ENCODE measurements around the gene NLGN1.
"Not testable (repeated sequence)": the region's sequence is repeated elsewhere in the genome, so short reads cannot be mapped to it uniquely, and the experiment has no call there.

NLGN1 gene

DNA sequence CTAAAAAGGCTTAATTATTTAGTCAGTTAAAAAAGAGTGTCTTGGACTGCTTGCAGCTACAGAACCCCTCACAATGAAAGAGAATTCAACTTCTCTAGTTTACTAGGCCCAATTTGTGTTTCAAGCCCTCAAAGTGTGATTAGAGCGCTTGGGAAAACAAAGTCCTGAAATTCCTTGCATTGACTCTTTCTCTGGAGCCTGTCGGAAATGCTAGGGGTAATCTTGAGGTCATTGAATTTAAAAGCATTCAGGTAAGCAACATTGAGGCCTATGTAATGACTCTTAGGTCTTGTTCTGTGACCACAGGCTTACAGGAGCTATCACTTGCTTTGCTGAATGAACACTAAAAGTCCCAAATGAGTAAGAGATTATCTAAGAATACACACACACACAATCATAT lies 186.0 kb downstream of the NLGN1 start:
- ATAC-seq, result no peak
- H3K9me3 Mint-ChIP-seq, result no peaks in the 10 kb centered on the region
- peaks cover 21% of the 10 kb centered on the region for H3K27me3 Mint-ChIP-seq
- H3K4me3 Mint-ChIP-seq, result no peak overlapping the region
- H3K4me1 Mint-ChIP-seq, result peaks cover 4% of the 10 kb centered on the region
- H3K27ac Mint-ChIP-seq, result no peak overlapping the region
- no peaks in the 10 kb centered on the region for H3K36me3 Mint-ChIP-seq

DNA sequence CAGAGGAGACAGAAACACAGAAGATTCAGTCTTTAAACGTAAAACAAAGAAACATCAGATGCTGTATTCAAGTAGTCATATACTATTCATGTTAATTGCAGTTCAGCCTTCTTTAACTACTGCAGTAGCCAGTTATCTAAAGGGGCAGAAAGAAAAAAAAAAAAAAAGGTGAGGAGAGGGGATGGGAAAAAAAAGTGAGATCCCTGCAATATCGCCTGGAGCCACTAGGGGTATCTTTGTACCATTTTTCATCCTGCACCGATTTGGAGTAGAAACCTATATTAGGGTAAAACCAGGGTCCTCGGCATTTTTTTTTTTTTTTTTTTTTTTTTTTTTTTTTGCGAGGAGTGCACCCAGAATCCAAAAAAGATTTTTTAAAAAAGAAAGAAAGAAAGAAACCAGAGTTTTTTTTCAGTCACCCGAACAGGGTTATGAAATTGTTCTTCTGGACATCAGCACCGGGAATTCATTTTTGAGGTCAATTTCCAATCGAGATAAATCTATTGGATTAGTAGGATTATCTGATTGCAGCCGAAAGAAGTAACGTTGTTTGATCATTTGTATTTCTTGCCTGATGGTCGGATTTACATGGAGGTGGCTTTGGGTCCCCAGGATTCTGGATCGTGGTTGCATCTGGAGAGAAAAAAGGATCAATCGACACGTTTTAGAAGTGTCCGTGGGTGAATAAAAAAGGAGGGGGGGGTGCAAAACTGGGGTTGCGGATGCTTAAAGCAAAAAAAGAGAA lies 186.7 kb downstream of the NLGN1 start:
- H3K36me3 Mint-ChIP-seq, result no peaks in the 10 kb centered on the region
- no peak overlapping the region for H3K27ac Mint-ChIP-seq
- no peak for ATAC-seq
- no peaks in the 10 kb centered on the region for H3K9me3 Mint-ChIP-seq
- no peak overlapping the region for H3K4me3 Mint-ChIP-seq
- peaks cover 21% of the 10 kb centered on the region for H3K27me3 Mint-ChIP-seq
- H3K4me1 Mint-ChIP-seq, result peaks cover 4% of the 10 kb centered on the region

DNA sequence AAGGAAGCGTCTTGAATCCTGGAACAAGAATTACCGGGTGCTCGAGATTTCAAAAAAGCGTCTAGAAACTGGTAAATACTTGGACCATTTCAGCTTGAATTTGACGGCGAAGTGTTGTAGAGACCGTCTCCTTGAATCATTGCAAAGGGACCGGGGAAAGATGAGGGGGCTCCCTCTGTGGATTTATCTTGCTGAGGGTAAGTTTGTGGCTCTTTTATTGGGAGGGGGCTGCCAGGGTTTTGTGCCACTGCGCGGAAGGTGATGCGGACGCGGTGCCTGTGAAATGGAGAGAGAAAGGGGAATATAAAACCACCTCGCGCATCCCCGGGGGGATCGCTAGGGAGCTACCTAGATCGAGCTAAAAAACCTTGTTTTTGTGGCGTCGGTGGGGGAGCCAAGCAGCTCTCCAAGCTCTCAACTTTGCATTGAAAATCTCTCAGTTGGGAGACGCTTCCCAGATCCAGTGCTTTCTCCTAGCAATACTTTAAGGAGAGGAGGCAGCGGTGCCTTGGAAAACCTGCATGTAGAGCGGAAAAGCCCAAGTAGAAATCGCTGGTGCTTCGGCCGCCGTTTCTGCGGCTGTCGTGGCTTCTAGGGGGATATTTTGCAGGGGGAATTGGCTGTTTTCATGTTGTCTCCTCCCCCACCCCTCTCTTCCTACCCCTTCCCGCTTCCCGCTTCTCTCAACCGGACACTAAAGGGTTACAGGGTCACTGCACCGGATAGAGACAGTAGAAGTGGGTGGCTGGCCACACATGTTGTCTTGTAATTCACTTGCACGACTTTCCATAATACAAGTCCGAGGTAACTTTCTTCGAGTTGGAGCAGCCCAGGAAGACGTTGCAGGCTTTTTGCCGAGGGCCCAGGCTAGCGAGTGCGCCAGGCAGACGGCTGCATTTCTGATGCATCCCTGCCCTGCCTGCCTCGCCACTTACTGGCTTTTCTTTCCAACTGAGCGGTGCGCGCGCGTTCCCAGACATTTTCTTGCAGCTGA lies 187.6 kb downstream of the NLGN1 start:
- no peak overlapping the region for H3K4me3 Mint-ChIP-seq
- peaks cover 21% of the 10 kb centered on the region for H3K27me3 Mint-ChIP-seq
- ATAC-seq, result no peak
- no peaks in the 10 kb centered on the region for H3K36me3 Mint-ChIP-seq
- H3K27ac Mint-ChIP-seq, result no peak overlapping the region
- H3K4me1 Mint-ChIP-seq, result peaks cover 4% of the 10 kb centered on the region
- H3K9me3 Mint-ChIP-seq, result no peaks in the 10 kb centered on the region

DNA sequence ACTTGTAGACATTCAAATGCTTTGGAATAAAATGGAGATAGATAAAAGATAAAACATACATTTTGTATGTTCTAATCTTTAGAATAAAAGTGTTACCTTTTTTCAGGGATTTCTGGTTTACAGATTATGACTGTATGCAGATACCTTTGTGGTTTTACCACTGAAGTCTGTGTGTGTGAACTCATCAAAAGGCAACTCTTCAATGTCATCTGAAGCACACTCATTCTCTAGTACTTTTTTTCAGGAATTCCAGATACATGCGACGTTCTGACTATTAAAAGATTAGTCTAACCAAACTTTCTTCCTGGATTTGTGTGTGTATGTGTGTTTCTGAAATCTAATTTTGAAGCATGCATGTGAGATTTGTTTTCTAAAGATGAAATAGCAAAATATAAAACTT lies 188.6 kb downstream of the NLGN1 start:
- Mint-ChIP-seq H3K9me3 (no peaks in the 10 kb centered on the region), H3K36me3 (no peaks in the 10 kb centered on the region), H3K4me3 (no peak overlapping the region), H3K27ac (no peak overlapping the region), H3K27me3 (peaks cover 21% of the 10 kb centered on the region), H3K4me1 (peaks cover 4% of the 10 kb centered on the region)
- no peak for ATAC-seq

DNA sequence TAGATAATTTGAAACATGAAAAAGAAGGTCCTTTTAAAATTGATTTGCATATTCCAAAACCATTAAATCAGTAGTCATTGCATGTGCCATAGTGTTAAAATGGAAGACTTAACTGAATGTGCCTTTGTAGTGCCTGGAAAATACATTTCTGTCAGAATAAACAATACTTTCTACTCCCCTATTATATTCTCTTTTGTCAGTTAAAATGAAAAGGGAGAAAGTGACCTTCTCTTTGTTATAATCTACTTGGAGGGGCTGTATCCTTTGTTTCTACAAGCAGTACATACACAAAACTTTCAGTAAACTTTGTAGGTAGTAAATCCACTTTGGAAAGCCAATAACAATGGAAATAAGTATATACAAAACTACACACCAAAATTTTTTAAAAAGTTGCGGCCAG lies 189.5 kb downstream of the NLGN1 start:
- Mint-ChIP-seq H3K9me3 (no peaks in the 10 kb centered on the region), H3K4me3 (no peak overlapping the region), H3K27ac (no peak overlapping the region), H3K36me3 (no peaks in the 10 kb centered on the region), H3K27me3 (peaks cover 21% of the 10 kb centered on the region), H3K4me1 (peaks cover 4% of the 10 kb centered on the region)
- no peak for ATAC-seq

DNA sequence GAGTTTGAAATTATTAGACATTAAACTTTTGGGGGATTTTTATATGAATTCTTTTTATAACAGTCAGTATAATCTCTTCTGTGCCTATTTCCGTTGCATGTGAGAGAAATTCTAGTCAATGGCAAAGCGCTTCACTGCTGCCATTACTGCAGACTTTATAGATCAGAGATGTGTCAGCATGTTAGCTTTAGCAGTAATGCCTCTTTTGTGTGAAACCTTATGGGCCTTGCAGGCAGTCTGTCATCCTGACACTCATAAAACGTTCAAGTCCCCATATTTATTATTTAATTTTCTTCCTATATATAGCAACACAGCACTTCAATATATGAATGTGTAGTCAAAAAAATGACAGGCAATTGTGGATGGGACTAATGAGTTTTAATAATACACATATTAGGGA lies 191.0 kb downstream of the NLGN1 start:
- no peak for ATAC-seq
- Mint-ChIP-seq H3K4me1 (peaks cover 4% of the 10 kb centered on the region), H3K27me3 (peaks cover 21% of the 10 kb centered on the region), H3K9me3 (peaks cover 8% of the 10 kb centered on the region), H3K27ac (no peak overlapping the region), H3K4me3 (no peak overlapping the region), H3K36me3 (no peaks in the 10 kb centered on the region)

DNA sequence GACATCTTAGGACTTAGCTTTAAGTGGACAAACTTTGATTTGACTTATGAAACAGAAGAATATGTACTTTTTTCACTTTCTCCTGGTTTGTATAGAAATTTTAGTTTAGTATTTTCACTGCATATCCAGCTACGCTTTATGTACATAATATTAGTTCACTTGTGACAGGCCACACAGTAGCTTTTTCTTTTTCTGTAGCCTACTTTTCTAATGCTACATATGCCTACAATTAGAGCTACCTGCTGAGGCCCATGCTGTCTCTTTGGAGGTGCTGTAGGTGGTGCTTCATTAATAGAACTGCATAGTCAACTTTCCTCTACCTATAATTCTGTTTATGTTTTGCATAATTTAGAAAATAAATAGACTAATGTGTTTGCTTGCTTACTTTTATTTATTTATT lies 191.6 kb downstream of the NLGN1 start:
- Mint-ChIP-seq H3K4me1 (peaks cover 4% of the 10 kb centered on the region), H3K9me3 (peaks cover 9% of the 10 kb centered on the region), H3K36me3 (no peaks in the 10 kb centered on the region), H3K4me3 (no peak overlapping the region), H3K27me3 (peaks cover 16% of the 10 kb centered on the region), H3K27ac (no peak overlapping the region)
- ATAC-seq, result no peak

DNA sequence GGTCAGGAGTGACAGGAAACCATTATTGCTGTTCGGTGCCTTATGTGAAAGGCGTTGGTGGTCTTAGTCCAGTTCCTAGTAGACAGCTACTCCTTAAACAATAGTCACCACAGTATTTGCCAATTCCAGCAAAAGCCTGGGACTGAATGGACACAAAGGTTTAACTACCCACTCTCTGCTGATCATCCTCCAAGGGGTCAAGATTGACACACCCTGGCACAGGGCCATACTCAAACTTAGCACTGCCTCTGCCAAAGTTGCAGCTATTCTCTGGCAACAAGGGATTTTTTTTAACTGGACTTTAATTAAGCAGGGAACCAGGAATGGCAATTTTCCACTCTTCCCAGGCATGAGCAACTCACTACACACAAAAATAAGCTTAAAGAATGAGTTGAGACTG lies 193.9 kb downstream of the NLGN1 start:
- Mint-ChIP-seq H3K4me1 (no peaks in the 10 kb centered on the region), H3K27ac (no peak overlapping the region), H3K9me3 (peaks cover 9% of the 10 kb centered on the region), H3K4me3 (no peak overlapping the region), H3K36me3 (no peaks in the 10 kb centered on the region), H3K27me3 (no peaks in the 10 kb centered on the region)
- ATAC-seq, result no peak

DNA sequence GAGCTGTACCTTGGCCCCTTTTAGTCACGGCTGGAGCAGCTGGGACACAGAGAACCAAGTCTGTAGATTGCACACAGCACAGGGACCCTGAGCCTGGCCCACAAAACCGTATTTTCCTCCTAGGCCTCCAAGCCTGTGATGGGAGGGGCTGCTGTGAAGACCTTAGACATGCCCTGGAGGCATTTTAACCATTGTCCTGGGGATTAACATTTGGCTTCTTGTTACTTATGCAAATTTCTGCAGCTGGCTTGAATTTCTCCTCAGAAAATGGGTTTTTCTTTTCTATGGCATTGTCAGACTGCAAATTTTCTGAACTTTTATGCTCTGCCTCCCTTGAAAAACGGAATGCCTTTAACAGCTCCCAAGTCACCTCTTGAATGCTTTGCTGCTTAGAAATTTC lies 197.3 kb downstream of the NLGN1 start:
- H3K36me3 Mint-ChIP-seq, H3K4me3 Mint-ChIP-seq, H3K27me3 Mint-ChIP-seq, ATAC-seq, H3K27ac Mint-ChIP-seq, H3K4me1 Mint-ChIP-seq, H3K9me3 Mint-ChIP-seq: not testable (repeated sequence)

DNA sequence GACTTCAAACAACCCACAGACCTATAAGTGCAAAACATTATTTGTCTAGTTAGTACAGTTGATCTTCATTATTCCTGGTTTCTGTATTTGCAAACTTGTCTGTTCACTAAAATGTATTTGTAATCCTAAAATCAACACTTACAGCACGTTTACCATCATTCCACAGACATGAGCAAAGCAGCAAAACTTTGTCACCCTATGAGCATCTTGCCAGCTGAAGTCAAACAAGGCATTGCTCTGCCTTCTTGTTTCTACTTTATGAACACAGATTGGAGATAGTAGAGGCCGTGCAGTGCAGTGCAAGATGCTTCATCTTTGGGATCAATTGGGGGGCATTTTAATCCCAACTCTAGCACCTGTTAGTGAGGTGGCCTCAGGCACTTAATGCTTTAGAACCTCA lies 202.1 kb downstream of the NLGN1 start:
- Mint-ChIP-seq H3K27ac (no peak overlapping the region), H3K9me3 (no peaks in the 10 kb centered on the region), H3K27me3 (no peaks in the 10 kb centered on the region), H3K4me3 (no peak overlapping the region), H3K4me1 (no peaks in the 10 kb centered on the region), H3K36me3 (no peaks in the 10 kb centered on the region)
- ATAC-seq, result no peak

DNA sequence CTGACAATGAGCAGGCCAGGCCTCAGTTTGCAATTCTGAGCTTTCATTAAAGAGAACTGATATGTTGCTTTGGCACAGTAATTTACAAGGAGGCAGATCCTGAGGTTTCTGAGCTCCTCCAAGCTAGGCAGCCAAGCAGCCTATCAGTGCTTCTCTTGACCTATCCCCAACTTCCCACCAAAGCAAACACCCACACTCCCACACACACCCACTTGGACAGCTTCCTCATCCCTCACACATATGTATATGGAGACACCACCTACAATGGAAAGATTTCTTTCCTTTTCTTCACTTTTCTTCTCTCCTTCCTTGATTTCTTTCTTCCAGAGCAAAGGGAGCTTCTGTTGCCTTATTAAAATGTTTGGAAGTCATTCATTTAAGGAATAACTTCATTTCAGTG lies 217.0 kb downstream of the NLGN1 start:
- no peaks in the 10 kb centered on the region for H3K27me3 Mint-ChIP-seq
- H3K27ac Mint-ChIP-seq, result no peak overlapping the region
- H3K4me3 Mint-ChIP-seq, result no peak overlapping the region
- H3K36me3 Mint-ChIP-seq, result no peaks in the 10 kb centered on the region
- no peaks in the 10 kb centered on the region for H3K4me1 Mint-ChIP-seq
- peaks cover 13% of the 10 kb centered on the region for H3K9me3 Mint-ChIP-seq
- ATAC-seq, result no peak

DNA sequence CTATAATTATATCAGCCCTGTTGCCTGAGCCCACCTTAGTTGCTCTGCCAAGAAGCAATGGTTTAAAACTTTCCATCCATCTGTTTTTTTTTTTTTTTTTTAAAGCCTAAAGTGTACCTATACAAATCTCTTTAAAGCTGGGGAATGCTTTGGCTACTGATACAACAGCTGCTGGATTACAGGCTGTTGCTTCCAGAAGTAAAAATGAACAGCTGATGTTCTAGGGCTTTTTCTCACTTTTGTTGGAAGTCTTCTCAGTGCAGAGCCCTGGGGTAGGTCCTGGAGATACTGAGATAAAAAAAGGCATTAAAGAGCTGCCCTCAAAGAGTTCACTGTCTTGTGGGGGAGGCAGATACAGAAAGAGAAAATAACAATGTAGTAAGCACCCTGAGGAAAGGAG lies 218.1 kb downstream of the NLGN1 start:
- no peaks in the 10 kb centered on the region for H3K36me3 Mint-ChIP-seq
- ATAC-seq, result no peak
- H3K27ac Mint-ChIP-seq, result no peak overlapping the region
- H3K27me3 Mint-ChIP-seq, result no peaks in the 10 kb centered on the region
- peaks cover 13% of the 10 kb centered on the region for H3K9me3 Mint-ChIP-seq
- no peak overlapping the region for H3K4me3 Mint-ChIP-seq
- H3K4me1 Mint-ChIP-seq, result no peaks in the 10 kb centered on the region

DNA sequence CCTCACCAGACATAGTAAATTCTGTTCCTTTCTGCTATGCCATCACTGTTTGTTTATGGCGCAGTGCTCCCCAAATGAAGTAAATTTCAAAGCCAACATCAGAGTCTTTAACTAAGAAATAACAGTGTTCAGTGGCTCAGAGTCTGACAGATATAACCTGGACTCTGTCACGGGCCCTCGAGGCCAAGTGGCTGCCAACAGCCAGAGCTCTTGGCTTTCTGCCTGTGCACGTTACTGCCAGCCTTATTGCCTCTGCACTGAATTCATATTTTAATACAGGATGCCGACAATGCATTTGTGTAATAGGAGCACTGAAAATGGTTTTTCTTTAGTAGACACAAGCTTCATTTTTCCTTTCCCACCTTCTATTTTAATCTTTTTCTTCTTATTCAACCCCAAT lies 219.9 kb downstream of the NLGN1 start:
- peaks cover 16% of the 10 kb centered on the region for H3K9me3 Mint-ChIP-seq
- no peak for ATAC-seq
- H3K27me3 Mint-ChIP-seq, result no peaks in the 10 kb centered on the region
- no peaks in the 10 kb centered on the region for H3K36me3 Mint-ChIP-seq
- no peak overlapping the region for H3K4me3 Mint-ChIP-seq
- no peaks in the 10 kb centered on the region for H3K4me1 Mint-ChIP-seq
- no peak overlapping the region for H3K27ac Mint-ChIP-seq

DNA sequence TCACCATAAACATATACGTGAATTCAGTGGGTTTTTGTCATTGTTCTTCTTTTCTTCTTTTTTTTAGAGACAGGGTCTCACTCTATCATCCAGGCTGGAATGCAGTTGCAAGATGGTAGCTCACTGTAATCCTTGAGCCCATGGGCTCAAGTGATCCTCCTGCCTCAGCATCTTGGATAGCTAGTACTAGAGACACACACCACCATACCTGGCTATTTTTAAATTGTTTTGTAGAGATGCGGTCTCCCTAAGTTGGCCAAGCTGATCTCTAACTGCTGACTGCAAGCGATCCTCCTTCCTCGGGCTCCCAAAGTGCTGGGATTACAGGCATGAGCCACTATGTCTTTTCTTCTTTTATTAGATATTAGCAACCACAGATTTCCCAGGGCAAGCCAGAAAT lies 220.6 kb downstream of the NLGN1 start:
- no peak overlapping the region for H3K4me3 Mint-ChIP-seq
- ATAC-seq, result no peak
- no peaks in the 10 kb centered on the region for H3K36me3 Mint-ChIP-seq
- no peak overlapping the region for H3K27ac Mint-ChIP-seq
- H3K27me3 Mint-ChIP-seq, result no peaks in the 10 kb centered on the region
- H3K9me3 Mint-ChIP-seq, result peaks cover 16% of the 10 kb centered on the region
- H3K4me1 Mint-ChIP-seq, result no peaks in the 10 kb centered on the region

DNA sequence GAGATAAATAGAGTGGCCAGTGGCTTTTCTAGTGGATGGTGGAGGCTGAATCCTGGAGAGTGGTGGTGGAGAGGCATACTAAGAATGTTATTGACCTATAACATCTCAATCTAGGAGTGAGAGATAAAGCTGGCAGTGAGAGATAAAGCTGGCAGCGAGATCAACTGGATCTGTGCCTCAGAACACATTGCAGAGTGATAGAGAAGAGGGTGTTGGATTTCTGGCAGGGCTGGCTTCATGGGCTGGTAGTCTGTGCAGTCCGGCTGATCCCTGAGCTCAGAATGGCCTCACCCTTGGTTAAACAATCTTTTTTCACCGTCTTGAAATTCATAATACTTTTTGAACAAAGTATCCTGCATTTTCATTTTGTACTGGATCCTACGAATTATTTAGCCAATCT lies 221.2 kb downstream of the NLGN1 start:
- Mint-ChIP-seq H3K36me3 (no peaks in the 10 kb centered on the region), H3K9me3 (peaks cover 18% of the 10 kb centered on the region), H3K4me3 (no peak overlapping the region), H3K27me3 (no peaks in the 10 kb centered on the region), H3K27ac (no peak overlapping the region), H3K4me1 (no peaks in the 10 kb centered on the region)
- ATAC-seq, result no peak

DNA sequence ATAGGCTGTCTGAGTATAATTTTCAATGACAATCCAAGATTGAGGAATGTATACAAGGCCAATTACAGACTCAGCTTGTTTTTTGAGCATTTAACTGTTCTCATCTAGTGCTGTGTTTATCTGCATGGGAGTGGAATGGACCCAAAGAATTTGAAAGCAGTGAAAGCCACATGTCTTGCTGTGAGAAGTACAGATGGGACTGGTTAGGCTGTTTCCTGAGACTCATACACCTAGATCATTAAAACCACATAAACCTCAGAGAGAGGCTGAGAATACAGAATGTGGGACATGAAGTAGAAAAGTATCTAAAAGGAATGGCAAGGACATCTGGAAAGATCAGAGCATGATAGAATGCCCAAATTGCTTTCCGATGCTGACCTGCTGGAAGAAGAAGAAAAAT lies 224.6 kb downstream of the NLGN1 start:
- Mint-ChIP-seq H3K27ac (no peak overlapping the region), H3K9me3 (peaks cover 9% of the 10 kb centered on the region), H3K4me3 (no peak overlapping the region), H3K4me1 (no peaks in the 10 kb centered on the region), H3K27me3 (no peaks in the 10 kb centered on the region), H3K36me3 (no peaks in the 10 kb centered on the region)
- no peak for ATAC-seq

Data from stimulated activated memory B cell treated with anti-CD40 and anti-IgM and Interleukin-4, amounts not matched to agents 10 μg/mL and 1 μg/mL and 100 μg/mL, for 72 hours (primary cell).